ENCODE results near the gene ZRANB3. TPM values are rescaled to one million over a fixed set of nuclear protein-coding genes. Genes with fewer than 3 reads are reported as not detected.

The ZRANB3 gene
- total RNA-seq, 1 donor from 2014 or later, result 3.8 TPM

- DNase-seq (ENCODE audit: low read depth in 2 of 2), result no peak
These were observed 355.8 kb downstream of the ZRANB3 start for GRCh38 chr2:135175177-135175576.

GRCh38 chr2:135174810-135175093 lies 356.3 kb downstream of the ZRANB3 start:
- DNase-seq (ENCODE audit: low read depth in 2 of 2), result no peak

DNA sequence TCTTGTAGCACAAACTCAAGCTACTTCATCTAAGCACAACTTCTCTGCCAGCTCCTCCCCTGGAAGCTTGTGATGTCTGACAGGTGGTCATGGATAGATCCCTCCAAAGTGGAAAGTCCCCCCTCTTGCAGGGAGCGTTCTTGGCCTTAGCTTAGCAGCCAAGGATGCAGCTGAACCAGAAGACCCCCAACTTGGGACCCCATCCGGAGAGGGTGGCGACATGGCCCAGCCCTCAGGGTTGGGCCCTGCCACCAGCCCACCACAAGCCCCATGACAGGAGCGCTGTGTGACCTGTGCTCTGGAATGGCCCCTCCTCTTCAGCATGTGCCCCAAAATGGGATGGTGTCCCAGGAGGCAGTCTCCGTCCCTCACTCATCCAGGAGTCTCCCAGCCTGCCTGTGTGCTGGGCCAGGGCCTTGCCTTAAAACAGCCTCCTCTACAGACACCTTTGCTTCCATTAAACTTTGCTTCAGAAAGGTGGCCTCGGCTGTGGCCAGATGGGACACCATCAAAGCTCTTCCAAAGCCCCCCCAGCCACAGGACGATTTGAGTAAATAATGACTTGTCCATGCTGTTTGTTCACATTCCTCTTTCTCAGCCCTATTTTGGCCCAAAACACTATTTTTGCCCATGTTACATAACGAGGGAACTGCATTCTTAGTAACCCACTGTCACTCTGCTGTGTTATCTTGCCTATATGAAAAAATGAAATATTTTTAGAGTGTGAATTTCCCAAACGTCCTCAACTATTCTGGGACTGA lies 356.8 kb downstream of the ZRANB3 start:
- no peak for DNase-seq (ENCODE audit: low read depth in 2 of 2)

- no peak for DNase-seq (ENCODE audit: low read depth in 2 of 2)
These were observed 360.9 kb downstream of the ZRANB3 start for GRCh38 chr2:135169900-135170753.

DNA sequence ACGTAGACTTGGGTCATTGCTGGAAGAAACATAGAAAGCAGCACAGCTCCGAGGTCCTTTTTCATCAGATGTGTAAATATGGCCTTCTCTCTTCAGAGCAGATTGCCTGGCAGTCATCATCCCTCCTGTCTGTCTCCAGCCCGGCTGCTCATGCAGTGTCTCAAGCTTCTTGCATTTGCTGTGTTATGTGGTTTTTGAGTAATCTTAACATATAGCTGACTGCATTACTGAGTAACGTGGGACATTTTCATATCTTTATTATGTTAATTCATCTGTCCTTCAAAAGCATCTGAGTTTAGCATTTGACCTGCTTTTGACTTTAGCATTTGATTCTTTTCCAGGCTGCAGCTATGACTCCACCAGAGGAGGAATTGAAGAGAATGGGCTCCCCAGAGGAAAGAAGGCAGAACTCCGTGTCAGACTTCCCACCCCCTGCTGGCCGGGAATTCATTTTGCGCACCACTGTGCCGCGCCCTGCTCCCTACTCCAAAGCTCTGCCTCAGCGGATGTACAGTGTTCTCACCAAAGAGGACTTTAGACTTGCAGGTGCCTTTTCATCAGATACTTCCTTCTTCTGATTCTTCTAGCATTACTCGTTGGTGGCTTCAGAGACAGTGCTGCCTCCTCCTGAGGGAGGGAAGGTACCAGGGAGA lies 362.7 kb downstream of the ZRANB3 start:
- no peak for DNase-seq (ENCODE audit: low read depth in 2 of 2)

GRCh38 chr2:135167273-135167672 lies 363.7 kb downstream of the ZRANB3 start:
- no peak for DNase-seq (ENCODE audit: low read depth in 2 of 2)

GRCh38 chr2:135164431-135164830 lies 366.6 kb downstream of the ZRANB3 start:
- peak in 1 of 2 donors; percentile 70 for DNase-seq (ENCODE audit: low read depth in 2 of 2)

DNA sequence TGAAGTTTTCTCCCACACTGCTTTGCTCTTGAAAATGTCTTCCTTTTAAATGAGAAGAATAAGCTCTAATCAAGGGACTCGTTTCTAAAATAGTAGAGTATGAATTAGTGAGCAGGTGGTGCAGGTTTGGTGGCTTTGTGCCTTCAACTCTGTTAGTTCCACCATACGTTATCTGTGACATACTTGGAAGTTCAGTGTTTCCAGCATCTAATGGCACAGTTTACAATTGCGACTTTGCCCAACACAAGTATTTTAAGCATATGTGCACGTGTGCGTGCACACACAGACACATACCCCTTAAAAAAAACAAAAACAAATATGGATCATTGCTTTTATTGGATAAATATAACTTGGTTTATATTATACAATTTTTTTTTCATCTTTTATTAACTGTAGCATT lies 367.1 kb downstream of the ZRANB3 start:
- DNase-seq (ENCODE audit: low read depth in 2 of 2), result no peak

DNA sequence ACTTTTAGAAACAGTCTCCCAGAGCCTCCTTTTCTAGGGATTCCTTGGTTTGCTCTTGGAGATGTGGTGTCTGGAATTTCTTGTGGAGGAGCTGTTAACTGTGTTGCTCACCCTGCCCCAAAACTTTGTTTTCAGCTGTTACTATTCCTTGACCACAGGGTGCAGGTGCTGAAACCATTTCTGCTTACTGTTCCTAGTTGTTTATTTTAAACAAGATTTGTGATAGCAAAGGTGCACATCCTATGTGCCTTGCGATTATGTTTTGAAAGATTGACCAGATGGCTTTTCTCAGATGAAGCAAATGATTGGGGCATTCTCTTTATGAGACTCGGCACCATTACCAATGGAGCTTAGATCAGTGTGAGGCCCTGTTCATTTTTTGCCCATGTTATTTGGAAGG lies 367.7 kb downstream of the ZRANB3 start:
- no peak for DNase-seq (ENCODE audit: low read depth in 2 of 2)

DNA sequence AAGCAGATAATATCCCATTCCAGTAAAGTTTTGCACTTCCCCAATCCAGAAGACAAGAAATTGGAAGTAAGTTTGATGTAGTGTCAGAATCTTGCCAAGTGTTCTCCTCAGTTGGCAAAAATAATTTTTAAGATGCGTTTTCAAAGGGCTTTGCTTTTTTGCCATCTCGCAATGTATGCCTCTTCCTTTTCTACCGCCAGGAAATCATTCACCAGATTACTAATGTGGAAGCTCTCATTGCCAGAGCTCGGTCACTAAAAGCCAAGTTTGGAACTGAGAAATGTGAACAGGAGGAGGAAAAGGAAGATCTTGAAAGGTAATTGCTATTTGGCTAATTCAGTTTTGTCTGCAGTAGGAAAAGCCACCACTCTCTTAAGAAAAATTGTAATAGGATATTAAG lies 368.2 kb downstream of the ZRANB3 start:
- peak in 1 of 2 donors; percentile 5 for DNase-seq (ENCODE audit: low read depth in 2 of 2)

- DNase-seq (ENCODE audit: low read depth in 2 of 2), result no peak
These were observed 368.6 kb downstream of the ZRANB3 start for GRCh38 chr2:135162377-135162776.

- no peak for DNase-seq (ENCODE audit: low read depth in 2 of 2)
These were observed 371.8 kb downstream of the ZRANB3 start for GRCh38 chr2:135159191-135159590.

DNA sequence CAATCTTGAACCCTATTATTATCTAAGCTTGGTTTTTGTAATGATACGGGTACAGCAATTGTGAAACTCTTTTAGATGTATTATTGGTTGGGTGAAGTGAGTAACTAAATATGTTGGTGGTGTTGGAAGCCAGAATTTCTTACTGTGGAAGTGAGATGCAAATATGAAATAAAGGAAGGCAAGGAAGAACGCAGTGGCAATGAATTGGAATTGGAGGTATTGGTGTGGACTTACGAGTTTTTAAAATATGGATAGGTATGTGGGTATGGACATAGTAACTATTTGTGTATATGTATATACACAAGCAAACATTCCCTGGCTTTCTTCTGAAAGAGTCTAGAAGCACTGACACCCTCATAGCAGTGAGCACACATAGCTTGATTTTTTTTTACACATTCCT lies 373.2 kb downstream of the ZRANB3 start:
- no peak for DNase-seq (ENCODE audit: low read depth in 2 of 2)

DNA sequence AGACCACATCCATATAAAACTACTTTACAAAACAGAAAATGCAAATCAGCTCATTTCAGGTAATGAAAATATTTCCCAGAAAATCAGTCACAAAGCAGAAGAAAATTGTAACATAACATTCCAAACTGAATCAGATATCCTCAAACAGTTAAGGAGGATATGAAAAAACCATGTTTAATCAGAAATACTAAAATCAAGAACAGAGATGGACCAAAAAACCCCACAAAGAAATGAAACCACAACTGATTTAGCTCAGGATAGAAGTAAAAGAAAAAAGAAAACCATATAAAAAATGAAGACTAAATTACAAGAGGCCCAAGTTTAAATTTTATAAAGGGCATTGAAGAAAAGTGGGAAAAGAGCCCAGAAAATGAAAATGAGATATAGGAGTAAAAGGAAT lies 376.1 kb downstream of the ZRANB3 start:
- DNase-seq (ENCODE audit: low read depth in 2 of 2), result no peak

DNA sequence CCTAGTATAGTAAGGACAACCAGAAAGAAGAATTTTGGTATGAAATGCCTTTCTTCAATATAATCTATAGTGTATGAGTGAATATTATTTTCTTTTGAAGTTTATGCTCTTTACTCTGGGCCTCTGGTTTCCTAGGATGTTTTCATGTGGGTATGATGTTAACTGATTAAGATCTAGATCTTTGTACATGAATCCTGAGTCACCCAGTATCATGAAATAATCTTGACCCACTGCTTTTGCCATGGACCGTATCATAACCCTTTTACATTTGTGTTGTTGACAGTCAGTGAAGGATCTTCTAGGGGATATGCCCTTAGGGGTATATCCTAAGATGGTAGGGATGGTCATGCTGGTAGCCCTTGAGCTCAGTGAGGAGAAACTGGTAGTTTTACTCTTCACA lies 378.7 kb downstream of the ZRANB3 start:
- DNase-seq (ENCODE audit: low read depth in 2 of 2), result no peak

- DNase-seq (ENCODE audit: low read depth in 2 of 2), result peak in 1 of 2 donors; percentile 6
These were observed 379.4 kb downstream of the ZRANB3 start for GRCh38 chr2:135151615-135152014.

GRCh38 chr2:135150725-135151124 lies 380.3 kb downstream of the ZRANB3 start:
- DNase-seq (ENCODE audit: low read depth in 2 of 2), result no peak

DNA sequence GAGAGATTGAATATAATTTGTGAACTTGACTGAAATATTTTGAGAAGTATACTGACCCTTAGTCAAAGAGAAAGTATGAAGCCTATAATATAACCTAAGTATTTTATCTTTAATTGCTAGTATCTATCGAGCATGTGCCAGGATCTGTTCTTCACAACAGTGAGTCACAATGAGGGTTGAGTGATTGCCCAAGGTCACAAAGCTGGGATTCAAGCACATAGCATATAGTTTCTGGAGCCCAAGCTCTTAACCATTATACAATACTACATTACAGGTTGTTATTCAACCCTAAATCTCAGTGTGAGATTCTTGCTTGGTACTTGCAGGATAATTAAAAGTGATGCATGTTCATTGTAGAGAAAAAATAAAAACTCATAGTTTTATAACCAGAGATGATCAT lies 381.8 kb downstream of the ZRANB3 start:
- DNase-seq (ENCODE audit: low read depth in 2 of 2), result peak; percentile 7 to 31

DNA sequence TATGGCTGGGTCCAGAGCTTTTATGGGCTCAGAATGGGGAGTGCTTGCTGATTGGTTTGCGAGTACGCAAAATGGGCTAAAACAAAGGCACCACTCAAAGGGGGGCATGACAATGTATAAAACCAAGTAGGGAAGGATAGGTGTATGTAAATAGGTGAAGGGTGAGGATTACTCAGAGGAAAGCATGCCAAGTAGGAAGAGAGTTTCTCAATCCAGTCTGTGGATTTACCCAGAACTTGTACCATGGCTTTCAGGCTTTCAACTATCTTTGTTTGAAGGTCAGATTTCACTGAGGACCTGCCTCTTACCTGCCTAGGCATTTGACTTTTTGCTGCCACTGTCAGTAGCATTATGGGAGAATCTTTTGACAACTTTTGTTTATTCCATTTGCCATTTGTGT lies 386.7 kb downstream of the ZRANB3 start:
- no peak for DNase-seq (ENCODE audit: low read depth in 2 of 2)

- no peak for DNase-seq (ENCODE audit: low read depth in 2 of 2)
These were observed 388.7 kb downstream of the ZRANB3 start for GRCh38 chr2:135142323-135142722.

GRCh38 chr2:135140606-135141005 lies 390.4 kb downstream of the ZRANB3 start:
- no peak for DNase-seq (ENCODE audit: low read depth in 2 of 2)

DNA sequence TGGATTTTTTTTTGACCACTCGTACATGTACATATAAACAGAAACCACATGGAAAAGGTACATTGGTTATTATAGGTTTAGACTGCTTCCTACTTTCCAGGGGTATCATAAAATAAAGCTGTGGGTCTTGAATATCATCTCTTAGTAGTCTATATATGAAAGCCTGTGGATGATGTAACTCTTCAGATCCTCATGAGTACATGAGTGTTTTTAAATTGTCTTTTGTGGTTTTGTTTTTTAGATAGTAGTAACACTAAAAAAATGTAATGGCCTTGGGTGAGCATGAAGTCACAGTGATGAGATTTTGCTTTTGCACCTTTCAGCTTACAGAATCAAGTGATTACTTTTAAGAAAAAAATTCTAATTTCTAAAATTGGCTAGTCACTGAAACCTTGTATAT lies 398.7 kb downstream of the ZRANB3 start:
- DNase-seq (ENCODE audit: low read depth in 2 of 2), result no peak

- no peak for DNase-seq (ENCODE audit: low read depth in 2 of 2)
These were observed 400.3 kb downstream of the ZRANB3 start for GRCh38 chr2:135130751-135131150.

Measured in lung microvascular endothelial cell (primary cell).